HepG2 (cell line): Measurements from ENCODE around the gene SLC25A25. TPM values are rescaled to one million over a fixed set of nuclear protein-coding genes. Genes with fewer than 3 reads are reported as not detected.

Experiments
- E2F5 ChIP-seq: sonication (generic); formaldehyde crosslinking; conservative IDR thresholded peaks from 2 replicates; pipeline ENCODE4 v1.4.0; 2020; ENCODE audit warnings: missing genetic modification reagents
- ELF4 ChIP-seq: sonication (generic); formaldehyde crosslinking; IDR thresholded peaks from 2 replicates; pipeline ENCODE4 v1.5.0; 2020; ENCODE audit warnings: missing genetic modification reagents, mild to moderate bottlenecking, moderate library complexity, borderline replicate concordance
- GABPA ChIP-seq, 2 experiments: IDR thresholded peaks; 2 replicates each; pipeline ENCODE4 v1.6.1; 2011 to 2016; ENCODE audit warnings: low read depth in 2 of 2, low read length in 1 of 2, missing biosample characterization in 1 of 2, missing genetic modification characterization in 1 of 2
- GABPB1 ChIP-seq: IDR thresholded peaks from 2 replicates; pipeline ENCODE4 v1.6.1; 2016; ENCODE audit warnings: mild to moderate bottlenecking, missing genetic modification reagents, moderate library complexity, missing compliant biosample characterization
- HNRNPL ChIP-seq: fragments of 200-400 bp; formaldehyde crosslinking; IDR thresholded peaks from 2 replicates; pipeline ENCODE4 v1.6.1; 2017; ENCODE audit warnings: mild to moderate bottlenecking, low read depth, low read length
- JUNB ChIP-seq: sonication (generic); formaldehyde crosslinking; IDR thresholded peaks from 2 replicates; pipeline ENCODE4 v1.8.0; 2022; ENCODE audit warnings: missing genetic modification reagents, mild to moderate bottlenecking, borderline replicate concordance
- MNT ChIP-seq: fragments of 450-650 bp; IDR thresholded peaks from 2 replicates; pipeline ENCODE4 v1.6.1; 2016
- MTA3 ChIP-seq: sonication (generic); formaldehyde crosslinking; IDR thresholded peaks from 2 replicates; pipeline ENCODE4 v1.4.0; 2020; ENCODE audit warnings: missing genetic modification reagents
- MTF2 ChIP-seq: sonication (generic); formaldehyde crosslinking; IDR thresholded peaks from 2 replicates; pipeline ENCODE4 v1.5.0; 2020; ENCODE audit warnings: missing genetic modification reagents, borderline replicate concordance
- PAF1 ChIP-seq: IDR thresholded peaks from 2 replicates; pipeline ENCODE4 v1.6.1; 2016; ENCODE audit warnings: missing genetic modification reagents, missing compliant biosample characterization
- TBP ChIP-seq: sonication (generic); formaldehyde crosslinking; IDR thresholded peaks from 2 replicates; pipeline ENCODE4 v1.5.0; 2020; ENCODE audit warnings: missing genetic modification reagents
- THAP7 ChIP-seq: sonication (generic); formaldehyde crosslinking; IDR thresholded peaks from 2 replicates; pipeline ENCODE4 v1.8.1; 2023; ENCODE audit warnings: mild to moderate bottlenecking, missing genetic modification reagents
- THAP9 ChIP-seq: sonication (generic); formaldehyde crosslinking; IDR thresholded peaks from 2 replicates; pipeline ENCODE4; 2020; ENCODE audit warnings: missing genetic modification reagents, mild to moderate bottlenecking, borderline replicate concordance
- ZBTB2 ChIP-seq: sonication (generic); formaldehyde crosslinking; IDR thresholded peaks from 2 replicates; pipeline ENCODE4 v1.8.0; 2022; ENCODE audit warnings: low read depth, missing genetic modification reagents
- ZFP1 ChIP-seq: IDR thresholded peaks from 2 replicates; pipeline ENCODE4 v1.6.1; 2016
- ZFY ChIP-seq: sonication (generic); formaldehyde crosslinking; IDR thresholded peaks from 2 replicates; pipeline ENCODE4 v1.4.0; 2020; ENCODE audit warnings: missing genetic modification reagents
- ZKSCAN8 ChIP-seq: IDR thresholded peaks from 2 replicates; pipeline ENCODE4 v1.6.1; 2016; ENCODE audit warnings: borderline replicate concordance, missing genetic modification reagents, missing compliant biosample characterization
- ZNF136 ChIP-seq: sonication (generic); formaldehyde crosslinking; IDR thresholded peaks from 2 replicates; pipeline ENCODE4 v1.8.1; 2022; ENCODE audit warnings: low read depth, mild to moderate bottlenecking, moderate library complexity, missing genetic modification reagents
- ZNF501 ChIP-seq: sonication (generic); formaldehyde crosslinking; IDR thresholded peaks from 2 replicates; pipeline ENCODE4 v1.5.1; 2020; ENCODE audit warnings: mild to moderate bottlenecking, moderate library complexity, missing genetic modification reagents
- ZNF614 ChIP-seq: IDR thresholded peaks from 2 replicates; pipeline ENCODE4 v1.6.1; 2018; ENCODE audit warnings: missing biosample characterization, missing genetic modification reagents, inconsistent platforms, borderline replicate concordance
- ZNF629 ChIP-seq: sonication (generic); formaldehyde crosslinking; conservative IDR thresholded peaks from 2 replicates; pipeline ENCODE4 v1.5.0; 2020; ENCODE audit warnings: missing genetic modification reagents
- ZNF781 ChIP-seq: sonication (generic); formaldehyde crosslinking; IDR thresholded peaks from 2 replicates; pipeline ENCODE4 v1.5.1; 2020; ENCODE audit warnings: borderline replicate concordance, mild to moderate bottlenecking, missing genetic modification reagents; ENCODE audit errors: not compliant biosample characterization
- polyA plus RNA-seq, 8 experiments: library from polyadenylated mRNA; depleted of rRNA in 3 of 8; stranded (reverse) in 7 of 8; unstranded in 1 of 8; fragments of >200 nt; fragmentation: Illumina TruSeq in 4 of 8; extraction: Trizol in 4 of 8; gene quantifications; 2 replicates each; pipeline versions ENCODE4 v1.2.1 to v1.2.3, GENCODE V29; 2011 to 2016; ENCODE audit warnings: low read depth in 4 of 8, missing spikeins in 1 of 8, mixed read lengths in 1 of 8; ENCODE audit not compliant: insufficient read depth in 1 of 8
- total RNA-seq, 5 experiments: library from RNA; depleted of rRNA; stranded (reverse); fragments of >200 nt; fragmentation: Illumina TruSeq; extraction: Trizol; gene quantifications; 2 replicates each; pipeline ENCODE4 v1.2.3, GENCODE V29; 2016; ENCODE audit warnings: low read depth in 1 of 5

SLC25A25 gene
- total and polyA plus RNA-seq, 2 of the 13 experiments (the other 11 are each of a cell fraction or from before 2014, with no cell fraction given), result 10.5 to 24.8 TPM

GRCh38 chr9:128066713-128067644 lies 1.1 kb upstream of the SLC25A25 start, which contains the start of gene NAIF1 (continued):
- TF ChIP-seq ZBTB2 (CRISPR knock-in tag) (no peak), ZFY (CRISPR knock-in tag) (peak; percentile 92), MTF2 (CRISPR knock-in tag) (no peak), MTA3 (CRISPR knock-in tag) (no peak), PAF1 (CRISPR knock-in tag) (no peak), THAP7 (CRISPR knock-in tag) (no peak), GABPA (IDR thresholded peaks at IDR 0.05; ENCODE audit: low read depth, low read length) (peak; percentile 63), GABPA (CRISPR knock-in tag; IDR thresholded peaks at IDR 0.05; ENCODE audit: low read depth) (peak; percentile 78), JUNB (no peak), ELF4 (CRISPR knock-in tag) (no peak), THAP9 (CRISPR knock-in tag) (peak; percentile 49; the same call in 1 of the 2 replicates), ZNF629 (no peak), MNT (no peak), ZFP1 (CRISPR knock-in tag) (no peak), ZNF781 (no peak), ZNF501 (CRISPR knock-in tag) (peak; percentile 58; the same call in 1 of the 2 replicates), TBP (CRISPR knock-in tag) (no peak), ZNF614 (CRISPR knock-in tag) (no peak), ZNF136 (CRISPR knock-in tag) (no peak), E2F5 (CRISPR knock-in tag) (no peak), ZKSCAN8 (CRISPR knock-in tag) (no peak), GABPB1 (CRISPR knock-in tag) (peak; percentile 79), HNRNPL (no peak)
